Hepatocyte (in vitro differentiated cells): ENCODE data around the gene LRP1B. TPM values are rescaled to one million over a fixed set of nuclear protein-coding genes. Genes with fewer than 3 reads are reported as not detected.

Experiments
- DNase-seq: peaks from one replicate; pipeline ENCODE4 v3.0.0-alpha.2; 2016; ENCODE audit warnings: low spot score
- H2AFZ ChIP-seq: fragments of 200-600 bp; sonication (generic); 2 replicates; pipeline ENCODE4 v1.6.0; 2016; ENCODE audit warnings: antibody characterized with exemption, mild to moderate bottlenecking
- H3K27ac ChIP-seq: fragments of 200-600 bp; sonication (generic); 2 replicates; pipeline ENCODE4 v1.5.1; 2016; ENCODE audit warnings: mild to moderate bottlenecking
- H3K27me3 ChIP-seq: fragments of 200-600 bp; sonication (generic); 2 replicates; pipeline ENCODE4 v1.6.1; 2016
- H3K36me3 ChIP-seq: fragments of 200-600 bp; sonication (generic); replicated peaks from 2 replicates; pipeline ENCODE4 v1.5.1; 2016; ENCODE audit warnings: low read depth; ENCODE audit not compliant: insufficient read depth
- H3K4me1 ChIP-seq: fragments of 200-600 bp; sonication (generic); 2 replicates; pipeline ENCODE4 v1.5.1; 2016; ENCODE audit warnings: mild to moderate bottlenecking, moderate library complexity; ENCODE audit not compliant: insufficient read depth
- H3K4me2 ChIP-seq: fragments of 200-600 bp; sonication (generic); 2 replicates; pipeline ENCODE4 v1.6.0; 2016
- H3K4me3 ChIP-seq: fragments of 200-600 bp; sonication (generic); 2 replicates; pipeline ENCODE4 v1.5.1; 2016; ENCODE audit warnings: mild to moderate bottlenecking
- H3K79me2 ChIP-seq: fragments of 200-600 bp; sonication (generic); 2 replicates; pipeline ENCODE4 v1.6.0; 2017; ENCODE audit warnings: mild to moderate bottlenecking
- H3K9me2 ChIP-seq: fragments of 200-600 bp; sonication (generic); replicated peaks from 2 replicates; pipeline ENCODE4 v1.6.0; 2017; ENCODE audit warnings: mild to moderate bottlenecking; ENCODE audit not compliant: insufficient read depth
- H3K9me3 ChIP-seq: fragments of 200-600 bp; sonication (generic); 2 replicates; pipeline ENCODE4 v1.5.1; 2016; ENCODE audit warnings: low read depth, mild to moderate bottlenecking
- H4K20me1 ChIP-seq: fragments of 200-600 bp; sonication (generic); 2 replicates; pipeline ENCODE4 v1.6.0; 2016; ENCODE audit warnings: mild to moderate bottlenecking; ENCODE audit not compliant: insufficient read depth, poor library complexity, severe bottlenecking
- CTCF ChIP-seq: fragments of 200-600 bp; sonication (generic); IDR thresholded peaks from 2 replicates; pipeline ENCODE4 v1.5.1; 2016; ENCODE audit warnings: antibody characterized with exemption, mild to moderate bottlenecking; ENCODE audit not compliant: poor library complexity
- EZH2 ChIP-seq: fragments of 200-600 bp; sonication (generic); IDR thresholded peaks from 2 replicates; pipeline ENCODE4 v1.6.1; 2016; ENCODE audit warnings: antibody characterized with exemption, mild to moderate bottlenecking, borderline replicate concordance
- EZH2phosphoT487 ChIP-seq: fragments of 200-600 bp; sonication (generic); IDR thresholded peaks from one replicate; pipeline ENCODE4 v1.6.1; 2018; ENCODE audit warnings: antibody characterized with exemption, mild to moderate bottlenecking, low read depth, moderate library complexity; ENCODE audit not compliant: unreplicated experiment, severe bottlenecking
- WGBS: methylation state at CpG from one replicate; pipeline ENCODE4 v1.1.6; 2016; ENCODE audit warnings: low lambda C conversion rate; ENCODE audit errors: missing lambda C conversion rate; 5-methylcytosine and 5-hydroxymethylcytosine counted together
- polyA plus RNA-seq: library from polyadenylated mRNA; unstranded; fragments of >200 nt; fragmentation: Nextera tagmentation; extraction: Ambion mirVana; gene quantifications from 2 replicates; pipeline ENCODE4 v1.2.1, GENCODE V29; 2016
- total RNA-seq: library from RNA; depleted of rRNA; stranded (reverse); fragments of >200 nt; gene quantifications from 2 replicates; pipeline ENCODE4 v1.2.3, GENCODE V29; 2014

The LRP1B gene
- total and polyA plus RNA-seq, 2 experiments from 2014 or later = 0.65 to 2.0 TPM

GRCh38 chr2:141770530-141770929, 360.3 kb downstream of the LRP1B start:
- no peaks in the 10 kb centered on the region for H3K27me3 ChIP-seq
- H2AFZ ChIP-seq = no peak overlapping the region
- H3K4me1 ChIP-seq = no peaks in the 10 kb centered on the region
- no peaks in the 10 kb centered on the region for H3K9me3 ChIP-seq
- H3K36me3 ChIP-seq = no peaks in the 10 kb centered on the region
- no peaks in the 10 kb centered on the region for H3K79me2 ChIP-seq
- H4K20me1 ChIP-seq = no peaks in the 10 kb centered on the region
- no peak overlapping the region for H3K27ac ChIP-seq
- H3K4me3 ChIP-seq = no peak overlapping the region
- DNase-seq = no peak
- no peak overlapping the region for H3K4me2 ChIP-seq
- H3K9me2 ChIP-seq = peaks cover 3% of the 10 kb centered on the region
- no peak for TF ChIP-seq CTCF
- no peak for TF ChIP-seq EZH2phosphoT487
- no peak for TF ChIP-seq EZH2
- 72% methylated on average over 6 of the region's 6 CpGs for WGBS

- TF ChIP-seq EZH2 = no peak
- TF ChIP-seq CTCF = no peak
- no peak for TF ChIP-seq EZH2phosphoT487
- Histone ChIP-seq H3K9me2 (no peaks in the 10 kb centered on the region), H3K79me2 (no peaks in the 10 kb centered on the region), H3K4me1 (no peaks in the 10 kb centered on the region), H3K27me3 (no peaks in the 10 kb centered on the region), H2AFZ (no peak overlapping the region), H3K27ac (no peak overlapping the region), H4K20me1 (no peaks in the 10 kb centered on the region), H3K4me2 (no peak overlapping the region), H3K36me3 (no peaks in the 10 kb centered on the region), H3K4me3 (no peak overlapping the region), H3K9me3 (no peaks in the 10 kb centered on the region)
- 94% methylated on average over 1 of the region's 1 CpG for WGBS
- DNase-seq = no peak
Measured at GRCh38 chr2:141767691-141768090, 363.1 kb downstream of the LRP1B start.

- DNase-seq = no peak
- no peak overlapping the region for H3K4me3 ChIP-seq
- H3K4me2 ChIP-seq = no peak overlapping the region
- H3K36me3 ChIP-seq = no peaks in the 10 kb centered on the region
- H4K20me1 ChIP-seq = no peaks in the 10 kb centered on the region
- H3K4me1 ChIP-seq = no peaks in the 10 kb centered on the region
- 74% methylated on average over 2 of the region's 2 CpGs for WGBS
- no peak for TF ChIP-seq EZH2
- TF ChIP-seq CTCF = no peak
- TF ChIP-seq EZH2phosphoT487 = no peak
- no peaks in the 10 kb centered on the region for H3K9me3 ChIP-seq
- no peaks in the 10 kb centered on the region for H3K9me2 ChIP-seq
- H3K27me3 ChIP-seq = no peaks in the 10 kb centered on the region
- H3K79me2 ChIP-seq = no peaks in the 10 kb centered on the region
- H2AFZ ChIP-seq = no peak overlapping the region
- H3K27ac ChIP-seq = no peak overlapping the region
Measured at GRCh38 chr2:141767051-141767450, 363.8 kb downstream of the LRP1B start.

- Histone ChIP-seq H3K9me2 (no peaks in the 10 kb centered on the region), H3K4me1 (no peaks in the 10 kb centered on the region), H3K79me2 (no peaks in the 10 kb centered on the region), H3K27ac (no peak overlapping the region), H2AFZ (no peak overlapping the region), H3K9me3 (no peaks in the 10 kb centered on the region), H3K4me3 (no peak overlapping the region), H4K20me1 (no peaks in the 10 kb centered on the region), H3K27me3 (no peaks in the 10 kb centered on the region), H3K36me3 (no peaks in the 10 kb centered on the region), H3K4me2 (no peak overlapping the region)
- TF ChIP-seq EZH2 (no peak), CTCF (no peak), EZH2phosphoT487 (no peak)
- no peak for DNase-seq
- WGBS = 55% methylated on average over 2 of the region's 2 CpGs
Measured at GRCh38 chr2:141766225-141766624, 364.6 kb downstream of the LRP1B start.
